Neural progenitor cell (in vitro differentiated cells): ENCODE measurements around the gene ARNT2. TPM values are rescaled to one million over a fixed set of nuclear protein-coding genes. Genes with fewer than 3 reads are reported as not detected.

Experiments used
- DNase-seq: peaks from one replicate; pipeline ENCODE4 v3.0.0-alpha.2; 2016; ENCODE audit warnings: low spot score
- H2AFZ ChIP-seq: fragments of 200-600 bp; sonication (generic); replicated peaks from 2 replicates; pipeline ENCODE4 v1.6.1; 2016; ENCODE audit warnings: antibody characterized with exemption
- H3F3A ChIP-seq: fragments of 200-600 bp; sonication (generic); 2 replicates; pipeline ENCODE4 v1.6.1; 2016; ENCODE audit warnings: antibody characterized with exemption, low read depth
- H3K27ac ChIP-seq: fragments of 200-600 bp; sonication (generic); 2 replicates; pipeline ENCODE4 v1.5.1; 2016; ENCODE audit warnings: mild to moderate bottlenecking
- H3K27me3 ChIP-seq: fragments of 200-600 bp; sonication (generic); 2 replicates; pipeline ENCODE4 v1.6.1; 2016; ENCODE audit warnings: mild to moderate bottlenecking, moderate library complexity
- H3K36me3 ChIP-seq: fragments of 200-600 bp; sonication (generic); 2 replicates; pipeline ENCODE4 v1.5.1; 2016
- H3K4me1 ChIP-seq: fragments of 200-600 bp; sonication (generic); 2 replicates; pipeline ENCODE4 v1.6.1; 2016; ENCODE audit warnings: mixed run types
- H3K4me2 ChIP-seq: fragments of 200-600 bp; sonication (generic); 2 replicates; pipeline ENCODE4 v1.6.1; 2016
- H3K4me3 ChIP-seq: fragments of 200-600 bp; sonication (generic); 2 replicates; pipeline ENCODE4 v1.5.1; 2016
- H3K79me2 ChIP-seq: fragments of 200-600 bp; sonication (generic); 2 replicates; pipeline ENCODE4 v1.6.1; 2016; ENCODE audit warnings: low read depth
- H3K9ac ChIP-seq: fragments of 200-600 bp; sonication (generic); 2 replicates; pipeline ENCODE4 v1.6.1; 2016
- H3K9me3 ChIP-seq: fragments of 200-600 bp; sonication (generic); 2 replicates; pipeline ENCODE4 v1.5.1; 2016; ENCODE audit warnings: low read depth
- H4K20me1 ChIP-seq: fragments of 200-600 bp; sonication (generic); 2 replicates; pipeline ENCODE4 v1.6.1; 2016; ENCODE audit warnings: low read depth
- H3K27ac Mint-ChIP-seq: 3 replicates; pipeline ENCODE4 v1.8.0; 2021; ENCODE audit warnings: mixed read lengths
- H3K27me3 Mint-ChIP-seq: 2 replicates; pipeline ENCODE4 v1.8.0; 2022; ENCODE audit warnings: low read depth, mild to moderate bottlenecking, inconsistent platforms, moderate library complexity, mixed read lengths; ENCODE audit not compliant: insufficient read depth
- H3K36me3 Mint-ChIP-seq: 3 replicates; pipeline ENCODE4 v1.8.0; 2021; ENCODE audit warnings: mixed read lengths
- H3K4me1 Mint-ChIP-seq: 3 replicates; pipeline ENCODE4 v1.8.0; 2021; ENCODE audit warnings: mixed read lengths
- H3K4me3 Mint-ChIP-seq: 3 replicates; pipeline ENCODE4 v1.8.0; 2021; ENCODE audit warnings: mild to moderate bottlenecking, moderate library complexity, mixed read lengths
- H3K9me3 Mint-ChIP-seq: 3 replicates; pipeline ENCODE4 v1.8.0; 2020; ENCODE audit warnings: mixed read lengths
- CTCF ChIP-seq: fragments of 200-600 bp; sonication (generic); IDR thresholded peaks from 2 replicates; pipeline ENCODE4 v1.5.1; 2017; ENCODE audit warnings: antibody characterized with exemption, mild to moderate bottlenecking
- EZH2 ChIP-seq: fragments of 200-600 bp; sonication (generic); IDR thresholded peaks from 2 replicates; pipeline ENCODE4 v1.6.1; 2017; ENCODE audit warnings: antibody characterized with exemption, mild to moderate bottlenecking, moderate library complexity
- EZH2phosphoT487 ChIP-seq: fragments of 200-600 bp; sonication (generic); IDR thresholded peaks from 2 replicates; pipeline ENCODE4 v1.6.1; 2017; ENCODE audit warnings: antibody characterized with exemption
- total RNA-seq: library from RNA; depleted of rRNA; stranded (reverse); fragments of >200 nt; gene quantifications from 2 replicates; pipeline ENCODE4 v1.2.3, GENCODE V29; 2015; ENCODE audit warnings: low replicate concordance

The ARNT2 gene
- total RNA-seq, 1 donor from 2014 or later = 15.7 TPM

- no peaks in the 10 kb centered on the region for H3K9me3 ChIP-seq
- no peak overlapping the region for H3K9ac ChIP-seq
- Mint-ChIP-seq H3K4me3 (no peak overlapping the region), H3K9me3 (no peaks in the 10 kb centered on the region), H3K27ac (no peak overlapping the region), H3K36me3 (peaks cover 19% of the 10 kb centered on the region), H3K27me3 (no peaks in the 10 kb centered on the region), H3K4me1 (peaks cover 5% of the 10 kb centered on the region)
- no peak overlapping the region for H3K27ac ChIP-seq
- no peaks in the 10 kb centered on the region for H3K27me3 ChIP-seq
- no peaks in the 10 kb centered on the region for H3K79me2 ChIP-seq
- H4K20me1 ChIP-seq = no peaks in the 10 kb centered on the region
- H3K4me1 ChIP-seq = no peaks in the 10 kb centered on the region
- no peaks in the 10 kb centered on the region for H3K36me3 ChIP-seq
- H2AFZ ChIP-seq = no peak overlapping the region
- H3F3A ChIP-seq = no peaks in the 10 kb centered on the region
- no peak overlapping the region for H3K4me2 ChIP-seq
- TF ChIP-seq CTCF = no peak
- TF ChIP-seq EZH2 = no peak
- TF ChIP-seq EZH2phosphoT487 = no peak
- no peak for DNase-seq
- no peak overlapping the region for H3K4me3 ChIP-seq
Measured at GRCh38 chr15:80482696-80483095, 78.5 kb downstream of the ARNT2 start.

GRCh38 chr15:80483725-80484161, 79.6 kb downstream of the ARNT2 start:
- Histone ChIP-seq H3K9me3 (no peaks in the 10 kb centered on the region), H3F3A (no peaks in the 10 kb centered on the region), H3K27me3 (no peaks in the 10 kb centered on the region), H3K79me2 (no peaks in the 10 kb centered on the region), H3K9ac (no peak overlapping the region), H3K4me1 (no peaks in the 10 kb centered on the region), H3K36me3 (no peaks in the 10 kb centered on the region), H3K4me2 (no peak overlapping the region), H2AFZ (no peak overlapping the region), H3K4me3 (no peak overlapping the region), H4K20me1 (no peaks in the 10 kb centered on the region), H3K27ac (no peak overlapping the region)
- no peak for DNase-seq
- Mint-ChIP-seq H3K4me3 (no peak overlapping the region), H3K27me3 (no peaks in the 10 kb centered on the region), H3K27ac (no peak overlapping the region), H3K36me3 (peaks cover 15% of the 10 kb centered on the region), H3K4me1 (peaks cover 5% of the 10 kb centered on the region), H3K9me3 (no peaks in the 10 kb centered on the region)
- TF ChIP-seq CTCF (no peak), EZH2phosphoT487 (no peak), EZH2 (no peak)

- Mint-ChIP-seq H3K4me1 (peaks cover 5% of the 10 kb centered on the region), H3K36me3 (peaks cover 15% of the 10 kb centered on the region), H3K9me3 (no peaks in the 10 kb centered on the region), H3K27me3 (peaks cover under 1% of the 10 kb centered on the region), H3K27ac (no peak overlapping the region), H3K4me3 (no peak overlapping the region)
- TF ChIP-seq EZH2phosphoT487 (no peak), EZH2 (no peak), CTCF (no peak)
- no peaks in the 10 kb centered on the region for H3K36me3 ChIP-seq
- no peaks in the 10 kb centered on the region for H3F3A ChIP-seq
- no peak overlapping the region for H2AFZ ChIP-seq
- DNase-seq = no peak
- no peaks in the 10 kb centered on the region for H3K79me2 ChIP-seq
- no peak overlapping the region for H3K27ac ChIP-seq
- H3K9me3 ChIP-seq = no peaks in the 10 kb centered on the region
- H3K27me3 ChIP-seq = no peaks in the 10 kb centered on the region
- H3K4me3 ChIP-seq = no peak overlapping the region
- H3K9ac ChIP-seq = no peak overlapping the region
- H3K4me2 ChIP-seq = no peak overlapping the region
- no peaks in the 10 kb centered on the region for H3K4me1 ChIP-seq
- no peaks in the 10 kb centered on the region for H4K20me1 ChIP-seq
Measured at GRCh38 chr15:80484333-80484864, 80.2 kb downstream of the ARNT2 start.
